HG03108 (cell line): ENCODE data around the gene MBIP.
A peak's percentile ranks its signal among the peaks of the same experiment; 100 is the strongest.
"Not testable (repeated sequence)": the region's sequence is repeated elsewhere in the genome, so short reads cannot be mapped to it uniquely, and the experiment has no call there.

Source experiments
- ATAC-seq: cut with Tn5 transposase; IDR thresholded peaks from one replicate; pipeline ENCODE4 v1.9.1; 2021; ENCODE audit warnings: moderate library complexity; ENCODE audit not compliant: unreplicated experiment

MBIP gene

GRCh38 chr14:36320200-36320896 lies at the start of gene MBIP:
MBIP (minus strand) TSS chr14:36320637; CDS start chr14:36320588, 49 bp downstream.
- ATAC-seq = peak; percentile 96

- ATAC-seq = no peak
Observed at GRCh38 chr14:36367985-36368774, 47.7 kb upstream of the MBIP start.

GRCh38 chr14:36365766-36366165 lies 45.3 kb upstream of the MBIP start:
- no peak for ATAC-seq

GRCh38 chr14:36363704-36364103 lies 43.3 kb upstream of the MBIP start:
- no peak for ATAC-seq

- ATAC-seq = no peak
Observed at GRCh38 chr14:36362648-36363047, 42.2 kb upstream of the MBIP start.

GRCh38 chr14:36361210-36361853 lies 40.9 kb upstream of the MBIP start:
- no peak for ATAC-seq

GRCh38 chr14:36356862-36357261 lies 36.4 kb upstream of the MBIP start:
- no peak for ATAC-seq

- no peak for ATAC-seq
Observed at GRCh38 chr14:36346052-36346451, 25.6 kb upstream of the MBIP start.

GRCh38 chr14:36344211-36344610 lies 23.8 kb upstream of the MBIP start:
- no peak for ATAC-seq

GRCh38 chr14:36341811-36342210 lies 21.4 kb upstream of the MBIP start:
- ATAC-seq = not testable (repeated sequence)

GRCh38 chr14:36340276-36340890 lies 19.9 kb upstream of the MBIP start:
- ATAC-seq = no peak

GRCh38 chr14:36339816-36340215 lies 19.4 kb upstream of the MBIP start:
- ATAC-seq = no peak

- ATAC-seq = no peak
Observed at GRCh38 chr14:36333119-36333518, 12.7 kb upstream of the MBIP start.

- not testable (repeated sequence) for ATAC-seq
Observed at GRCh38 chr14:36327573-36327972, 7.1 kb upstream of the MBIP start.

GRCh38 chr14:36325853-36326252 lies 5.4 kb upstream of the MBIP start:
- no peak for ATAC-seq

- ATAC-seq = no peak
Observed at GRCh38 chr14:36324897-36325296, 4.5 kb upstream of the MBIP start.

GRCh38 chr14:36320897-36321381 lies 502 bp upstream of the MBIP start:
- peak; percentile 13 for ATAC-seq

GRCh38 chr14:36319899-36320199 lies 588 bp downstream of the MBIP start:
- ATAC-seq = no peak

GRCh38 chr14:36317650-36318049 lies 2.8 kb downstream of the MBIP start:
- no peak for ATAC-seq

- ATAC-seq = no peak
Observed at GRCh38 chr14:36316131-36316530, 4.3 kb downstream of the MBIP start.

- peak; percentile 57 for ATAC-seq
Observed at GRCh38 chr14:36315159-36315853, 5.1 kb downstream of the MBIP start.
